Stimulated activated CD4-positive, alpha-beta T cell treated with anti-CD3 and anti-CD28 coated beads, TNF-alpha, amount 100 ng/mL, for 1 hour (primary cell): Measurements from ENCODE around the gene CLIC1.

Experiments
- DNase-seq, 3 donors: peaks; one replicate each; pipeline ENCODE4 v3.0.0-alpha.2; 2020; ENCODE audit warnings: low read depth in 3 of 3, low spot score in 1 of 3

Gene CLIC1

GRCh38 chr6:31768363-31769257 is 32.3 kb upstream of the CLIC1 start:
- no peak for DNase-seq

GRCh38 chr6:31767096-31767645 is 30.8 kb upstream of the CLIC1 start:
- no peak for DNase-seq

GRCh38 chr6:31765910-31766794 is 29.8 kb upstream of the CLIC1 start:
- DNase-seq = no peak

- no peak for DNase-seq
Observed at GRCh38 chr6:31765559-31765909, 29.2 kb upstream of the CLIC1 start.

- no peak for DNase-seq
Observed at GRCh38 chr6:31764198-31764597, 27.9 kb upstream of the CLIC1 start.

GRCh38 chr6:31763619-31763940 is 27.2 kb upstream of the CLIC1 start:
- DNase-seq = no peak

- no peak for DNase-seq
Observed at GRCh38 chr6:31762878-31763618, 26.7 kb upstream of the CLIC1 start.

GRCh38 chr6:31762356-31762755 is 26.0 kb upstream of the CLIC1 start, which contains the start of gene SAPCD1:
Gene SAPCD1, plus strand, starts transcription at chr6:31762656. Its CDS starts 399 bp downstream, at chr6:31763055.
- DNase-seq = no peak

GRCh38 chr6:31761343-31761742 is 25.0 kb upstream of the CLIC1 start:
- no peak for DNase-seq

- no peak for DNase-seq
Observed at GRCh38 chr6:31760790-31761189, 24.5 kb upstream of the CLIC1 start.

- no peak for DNase-seq
Observed at GRCh38 chr6:31758281-31758680, 22.0 kb upstream of the CLIC1 start.

- DNase-seq = no peak
Observed at GRCh38 chr6:31752739-31753319, 16.5 kb upstream of the CLIC1 start.

GRCh38 chr6:31750411-31751022 is 14.2 kb upstream of the CLIC1 start:
- DNase-seq = no peak

GRCh38 chr6:31749301-31750036 is 13.1 kb upstream of the CLIC1 start:
- no peak for DNase-seq

- no peak for DNase-seq
Observed at GRCh38 chr6:31744422-31744821, 8.1 kb upstream of the CLIC1 start.

- no peak for DNase-seq
Observed at GRCh38 chr6:31742894-31743293, 6.6 kb upstream of the CLIC1 start.

GRCh38 chr6:31741815-31742214 is 5.5 kb upstream of the CLIC1 start:
- DNase-seq = no peak

GRCh38 chr6:31740397-31741223 is 4.3 kb upstream of the CLIC1 start:
- no peak for DNase-seq
